Measurements from ENCODE around the gene SUSD1. TPM values are rescaled to one million over a fixed set of nuclear protein-coding genes. Genes with fewer than 3 reads are reported as not detected.
A peak's percentile ranks its signal among the peaks of the same experiment; 100 is the strongest.

Gene SUSD1
- total and polyA plus RNA-seq, 2 donors (not counting 1 experiment from before 2014, with no cell fraction given): 5.7 to 7.5 TPM

GRCh38 chr9:112175796-112176315 is 759 bp upstream of the SUSD1 start:
- Mint-ChIP-seq H3K4me1 (peaks cover 50% of the 10 kb centered on the region), H3K27me3 (no peaks in the 10 kb centered on the region), H3K4me3 (peak overlapping the region; percentile 76), H3K27ac (peak overlapping the region; percentile 74), H3K9me3 (ENCODE audit: insufficient read depth) (no peaks in the 10 kb centered on the region)
- H3K27me3 ChIP-seq (replicated peaks in 1 of 4; ENCODE audit: control extremely low read depth in 1 of 4, control insufficient read depth in 3 of 4, insufficient read depth in 4 of 4, low read length in 3 of 4): no peaks in the 10 kb centered on the region
- H3K9ac ChIP-seq (ENCODE audit: low read length): peak overlapping the region; percentile 63
- DNase-seq: peak; percentile 19
- H3K4me1 ChIP-seq (ENCODE audit: control insufficient read depth in 2 of 2, insufficient read depth in 2 of 2, low read length in 2 of 2): peaks cover 20 to 29% of the 10 kb centered on the region in 2 donors
- peak overlapping the region; percentile 88 for H2AFZ ChIP-seq (ENCODE audit: insufficient read depth, low read depth, low read length, poor library complexity, severe bottlenecking)
- TF ChIP-seq CTCF (IDR thresholded peaks at IDR 0.05) (no peak), EZH2 (IDR thresholded peaks at IDR 0.05; ENCODE audit: borderline replicate concordance, insufficient read depth, low read depth, low read length, poor library complexity, severe bottlenecking) (no peak)
- H3K79me2 ChIP-seq (ENCODE audit: control insufficient read depth, insufficient read depth, low read length): peaks cover 27% of the 10 kb centered on the region
- no peak overlapping the region for H3K27ac ChIP-seq (ENCODE audit: low read length in 2 of 2)
- intact Hi-C loops (cut with micrococcal nuclease): loop anchor here (2.0 kb wide), 1 partner anchor 43 kb away; no protein-coding TSS in a partner anchor
- no peaks in the 10 kb centered on the region for H4K20me1 ChIP-seq (ENCODE audit: control insufficient read depth, insufficient read depth, low read length, poor library complexity, severe bottlenecking)
- H3K9me3 ChIP-seq (ENCODE audit: control extremely low read depth in 1 of 3, control insufficient read depth in 2 of 3, insufficient read depth in 1 of 3, low read length in 2 of 3): no peaks in the 10 kb centered on the region
- no peak for ATAC-seq (ENCODE audit: low read depth)
- peak overlapping the region; percentile 92 for H3K4me2 ChIP-seq (replicated peaks; ENCODE audit: low read depth, low read length, poor library complexity, severe bottlenecking)
- no peaks in the 10 kb centered on the region for H3K36me3 ChIP-seq (replicated peaks in 1 of 2; ENCODE audit: control extremely low read depth in 1 of 2, control insufficient read depth in 1 of 2, extremely low read depth in 1 of 2, insufficient read depth in 2 of 2, low read length in 1 of 2)
- WGBS (ENCODE audit: insufficient coverage): 88% methylated on average over 11 of the region's 17 CpGs
- POLR2A ChIA-PET: interaction anchor here (0.6 kb wide), 1 partner anchor 27 kb away, joined by 8 read pairs; no protein-coding TSS in a partner anchor
- H3K4me3 ChIP-seq (ENCODE audit: control extremely low read depth in 1 of 5, extremely low read depth in 1 of 5, insufficient read depth in 1 of 5, low read depth in 2 of 5, low read length in 4 of 5): peak overlapping the region in 2 of 5 experiments; percentile 56 to 80
- CTCF ChIA-PET: interaction anchor here (1.2 kb wide), 1 partner anchor 11 kb away, joined by 3 read pairs; no protein-coding TSS in a partner anchor

All from B cell (primary cell).